HG03469 (cell line): ENCODE measurements around the gene FANCE.
"Not testable (repeated sequence)": the region's sequence is repeated elsewhere in the genome, so short reads cannot be mapped to it uniquely, and the experiment has no call there.

ENCODE experiments used
- ATAC-seq: cut with Tn5 transposase; IDR thresholded peaks from one replicate; pipeline ENCODE4 v1.9.1; 2021; ENCODE audit warnings: mild to moderate bottlenecking, moderate library complexity, moderate number of reproducible peaks; ENCODE audit not compliant: unreplicated experiment

The FANCE gene

GRCh38 chr6:35496036-35496840, 44.1 kb downstream of the FANCE start:
- no peak for ATAC-seq

- ATAC-seq = no peak
These were observed 44.9 kb downstream of the FANCE start, which contains the start of gene TEAD3 for GRCh38 chr6:35496841-35497570. Gene TEAD3, minus strand, starts transcription at chr6:35497079.

DNA sequence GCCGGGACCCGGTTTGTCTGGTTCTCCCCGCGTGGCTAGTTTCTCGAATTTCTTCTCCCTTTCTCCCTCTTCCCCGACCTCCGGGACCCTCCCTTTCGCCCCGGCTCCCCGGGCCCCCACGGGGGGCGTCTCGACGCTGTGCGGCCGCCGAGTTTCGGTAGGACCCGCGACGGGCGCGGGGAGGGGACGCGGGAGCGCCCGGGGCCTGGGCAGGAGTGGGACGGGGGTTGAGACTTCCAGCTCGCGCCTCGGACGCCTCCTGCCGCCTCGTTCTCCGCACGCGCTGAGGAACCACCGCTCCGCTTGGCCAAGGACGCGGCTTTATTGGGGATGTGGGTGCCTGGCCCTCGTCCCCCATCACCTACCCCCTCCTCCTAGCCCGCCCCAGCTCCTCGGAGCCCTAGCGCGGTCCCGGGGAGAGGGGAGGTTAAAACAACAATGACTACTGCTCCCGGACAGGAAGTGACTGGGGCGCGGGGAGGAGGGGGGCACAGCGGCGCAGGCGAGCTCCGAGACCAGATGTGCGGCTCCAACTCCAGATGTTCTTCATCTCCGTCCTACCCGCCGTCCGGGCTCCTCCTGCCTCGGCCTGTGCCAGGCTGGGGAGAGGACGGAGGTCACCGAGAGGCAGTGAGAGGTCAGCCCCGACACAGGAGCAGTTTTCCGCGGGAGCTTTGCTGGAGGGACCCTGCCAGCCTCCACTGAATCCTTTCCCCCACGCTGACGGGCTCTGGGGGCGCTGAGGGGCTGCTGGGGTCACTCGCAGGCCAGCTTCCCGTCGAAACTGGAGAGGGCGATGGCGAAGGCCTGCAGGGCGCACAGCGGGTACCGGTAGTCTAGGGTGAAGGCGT, 45.7 kb downstream of the FANCE start:
- ATAC-seq = no peak

- ATAC-seq = no peak
These were observed 46.4 kb downstream of the FANCE start for GRCh38 chr6:35498422-35499067.

GRCh38 chr6:35499372-35499771, 47.2 kb downstream of the FANCE start:
- no peak for ATAC-seq

DNA sequence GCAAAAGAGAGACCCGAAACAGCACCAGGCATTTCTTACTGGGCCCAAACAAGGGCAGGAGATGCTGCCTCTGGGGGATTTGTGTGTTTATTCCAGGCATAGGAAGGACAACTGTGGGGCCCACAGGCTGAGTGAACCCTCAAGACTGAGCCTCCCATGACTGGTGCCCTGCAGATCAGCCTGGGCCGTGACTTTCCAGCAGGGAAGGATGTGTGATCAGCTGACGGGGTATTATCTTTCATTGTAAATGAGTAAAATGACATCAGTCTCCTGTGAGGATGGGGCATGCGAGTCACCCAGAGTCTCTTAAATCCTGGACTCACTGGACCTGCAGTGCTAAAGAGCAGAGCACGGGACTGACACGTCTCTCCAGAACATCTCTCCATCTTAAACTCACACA, 48.6 kb downstream of the FANCE start:
- no peak for ATAC-seq

DNA sequence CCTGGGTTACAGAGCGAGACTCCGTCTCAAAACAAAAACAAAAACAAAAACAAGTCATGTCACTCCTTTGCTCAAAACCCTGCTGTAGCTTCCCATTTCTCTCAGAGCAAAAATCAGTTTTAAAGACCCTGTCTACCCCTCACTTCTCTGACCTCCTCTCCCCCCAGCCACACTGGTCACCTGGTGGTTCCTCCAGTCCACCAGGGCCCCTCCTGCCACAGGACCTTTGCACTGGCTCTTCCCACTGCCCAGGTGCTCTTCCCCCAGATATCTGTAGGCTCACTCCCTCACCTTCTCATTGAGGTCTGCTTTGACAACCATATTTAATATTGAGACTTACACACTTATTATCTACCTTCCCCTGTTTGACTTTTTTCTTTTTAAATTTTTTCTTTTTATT, 49.6 kb downstream of the FANCE start:
- no peak for ATAC-seq

DNA sequence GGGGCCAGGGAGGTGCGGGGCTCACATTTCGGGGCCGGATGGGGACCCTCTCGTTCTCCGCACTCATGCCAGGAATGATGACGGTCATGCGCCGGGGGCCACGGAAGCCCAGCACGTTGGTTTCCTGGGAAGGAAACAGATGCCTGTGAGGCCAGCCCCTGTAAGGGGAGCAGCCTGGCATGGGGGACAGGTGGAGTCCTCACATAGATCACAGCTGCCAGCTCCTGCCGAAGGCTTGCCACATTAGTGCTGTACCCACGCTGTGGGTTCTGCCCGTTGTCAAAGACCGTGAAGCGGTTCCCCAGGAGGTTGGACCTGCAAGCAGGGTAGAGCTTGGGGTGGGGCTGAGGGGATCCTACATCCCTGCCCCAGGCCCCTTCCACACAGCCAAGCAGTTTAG, 51.4 kb downstream of the FANCE start:
- no peak for ATAC-seq

DNA sequence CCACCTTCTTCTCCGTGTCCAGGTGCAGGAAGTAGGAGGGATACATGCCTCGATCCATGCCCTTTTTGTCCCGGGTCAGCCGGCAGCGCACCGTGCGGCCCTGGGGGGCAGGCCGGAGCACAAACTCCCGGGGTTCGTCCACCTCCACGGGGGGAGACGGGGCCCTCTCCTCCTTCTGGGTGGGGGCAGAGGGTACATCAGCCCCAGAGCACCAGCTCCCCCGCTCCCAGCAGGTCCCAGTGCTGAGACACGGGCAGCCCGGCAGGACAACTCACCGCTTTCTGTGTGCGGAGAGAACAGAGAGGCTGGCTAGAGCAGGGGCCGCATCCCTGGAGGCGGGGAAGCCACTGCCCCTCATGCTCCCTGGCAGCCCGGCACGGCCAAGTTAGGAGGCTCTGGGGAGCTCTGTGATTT, 53.9 kb downstream of the FANCE start:
- ATAC-seq = no peak

DNA sequence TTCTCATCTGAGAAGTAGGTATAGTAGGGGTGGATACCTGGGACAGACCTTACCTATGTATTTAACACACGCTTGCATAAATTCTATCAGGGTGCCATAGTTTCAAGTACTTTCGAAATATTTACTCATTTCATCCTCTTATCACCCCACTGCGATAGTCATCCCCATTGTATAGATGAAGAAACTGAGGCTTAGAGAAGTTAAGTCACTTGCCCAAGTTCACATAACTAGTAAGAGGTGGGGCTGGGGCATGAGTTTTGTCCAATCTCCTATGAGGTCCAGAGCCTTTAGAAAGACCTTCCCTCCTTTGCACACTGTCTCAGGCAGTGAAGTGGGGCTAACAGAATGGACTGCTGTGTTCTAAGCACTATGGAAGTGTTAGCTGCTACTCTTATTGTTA, 54.4 kb downstream of the FANCE start:
- ATAC-seq = no peak

DNA sequence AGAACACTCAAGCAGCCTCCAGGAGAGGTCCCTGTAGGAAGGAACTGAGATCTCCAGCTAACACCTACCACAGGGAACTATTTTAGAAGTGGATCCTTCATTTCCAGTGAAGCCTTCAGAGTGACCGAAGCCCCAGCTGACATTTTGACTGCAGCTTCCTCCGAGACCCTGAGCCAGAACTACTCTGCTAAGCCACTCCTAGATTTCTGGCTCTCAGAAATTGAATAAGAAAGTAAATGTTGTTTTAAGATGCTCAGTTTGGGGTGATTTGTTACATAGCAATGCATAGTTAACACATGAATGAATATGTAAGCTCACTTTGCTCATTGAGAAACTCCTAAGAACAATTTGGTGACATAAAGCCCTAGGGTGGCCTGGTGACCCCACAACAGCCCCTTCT, 55.1 kb downstream of the FANCE start:
- no peak for ATAC-seq

- no peak for ATAC-seq
These were observed 55.9 kb downstream of the FANCE start for GRCh38 chr6:35508027-35508426.

DNA sequence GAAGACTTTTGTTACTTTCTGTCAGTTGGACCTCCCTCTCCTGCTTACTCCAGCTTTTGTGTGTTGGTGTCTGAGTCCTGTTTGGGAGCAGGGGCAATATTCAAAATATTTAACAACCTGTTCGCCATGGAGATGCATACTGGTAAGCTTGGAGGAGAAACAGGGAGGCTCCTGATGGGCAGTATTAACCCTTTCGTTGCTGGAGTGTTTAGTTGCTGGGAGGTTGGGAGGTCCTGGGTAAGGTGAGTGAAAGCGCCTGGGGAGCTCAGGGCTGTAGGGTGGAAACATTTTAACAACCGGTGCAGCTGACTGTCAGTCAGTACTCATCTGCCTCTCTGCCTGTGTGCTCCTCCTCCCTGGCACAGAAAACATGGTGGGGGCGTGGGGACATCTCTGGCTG, 56.4 kb downstream of the FANCE start:
- ATAC-seq = no peak

DNA sequence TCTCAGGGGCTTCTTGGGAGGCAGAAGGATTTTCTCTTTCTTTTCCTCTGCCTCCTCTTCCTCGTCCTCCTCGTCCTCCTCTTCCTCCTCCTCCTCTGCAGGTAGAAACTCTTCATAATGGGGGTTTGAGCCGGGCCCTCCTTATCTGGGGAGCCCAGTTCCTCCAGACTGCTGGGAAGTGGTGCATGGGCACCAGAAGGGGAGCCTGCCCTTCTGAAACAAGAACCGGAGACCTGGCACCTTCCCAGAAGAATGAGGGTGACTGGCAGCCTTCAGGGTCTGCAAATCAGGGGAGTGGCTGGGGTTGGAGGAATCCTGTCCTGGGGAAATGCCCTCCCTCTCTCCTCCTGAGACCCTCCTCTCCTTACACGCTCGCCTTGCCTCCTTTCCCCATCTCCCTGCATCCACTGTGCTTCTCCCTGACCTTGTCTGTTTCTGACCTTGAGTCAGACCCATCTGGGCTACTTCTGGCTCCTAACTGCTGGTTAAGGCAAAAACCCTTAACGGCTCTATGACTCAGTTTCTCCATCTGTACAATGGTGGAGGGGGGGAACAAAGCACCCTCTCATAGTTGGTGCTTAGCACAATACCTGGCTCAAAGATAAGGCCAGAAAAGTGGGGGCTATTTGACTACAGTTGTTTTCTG, 58.9 kb downstream of the FANCE start:
- no peak for ATAC-seq

GRCh38 chr6:35511562-35511941, 59.4 kb downstream of the FANCE start:
- ATAC-seq = no peak

DNA sequence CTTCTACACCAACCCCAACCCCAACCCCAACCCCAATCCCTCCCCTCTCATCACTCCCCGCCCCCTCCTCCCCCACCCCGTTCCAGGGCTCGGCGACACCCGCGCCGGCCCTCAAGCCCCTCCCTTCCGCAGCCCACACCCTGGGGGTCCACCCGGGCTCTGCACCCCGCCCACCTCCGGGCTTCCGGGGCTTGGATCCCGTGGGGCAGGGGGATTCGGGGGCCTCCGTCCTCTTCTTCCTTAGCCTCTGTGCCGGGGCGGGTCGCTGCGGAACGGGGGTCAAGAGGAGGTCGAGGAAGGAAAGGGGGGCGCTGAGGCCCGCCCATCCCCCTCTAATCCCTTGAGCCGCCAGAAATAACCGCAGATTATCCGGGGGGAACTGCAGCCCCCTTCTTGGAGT, 59.9 kb downstream of the FANCE start:
- ATAC-seq = no peak

DNA sequence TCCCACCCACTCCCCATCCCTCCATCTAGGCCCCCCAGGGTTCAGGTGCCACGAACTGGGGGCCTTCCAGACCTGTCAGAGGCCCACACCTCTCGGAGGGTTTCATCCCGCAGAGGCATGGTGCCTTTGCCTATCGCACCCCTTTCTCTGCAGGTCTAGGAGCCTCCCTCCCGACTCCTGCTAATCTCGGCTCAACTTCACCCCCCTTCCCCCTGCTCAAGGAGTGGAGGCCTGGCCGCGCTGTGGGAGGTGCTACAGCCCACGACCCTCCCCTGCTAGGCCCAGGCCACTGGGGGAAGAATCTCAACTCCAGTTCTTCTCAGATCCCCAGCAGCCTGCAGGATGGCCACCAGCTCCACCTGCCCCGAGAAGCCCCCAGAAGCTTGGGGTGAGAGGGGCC, 60.6 kb downstream of the FANCE start, which contains the start of gene TULP1:
Gene TULP1 (minus strand): TSS at position 157 of the 400 bp plus-strand sequence. CDS start 38 bp downstream, at position 119.
- no peak for ATAC-seq

GRCh38 chr6:35514587-35514986, 62.4 kb downstream of the FANCE start:
- no peak for ATAC-seq

- not testable (repeated sequence) for ATAC-seq
These were observed 63.8 kb downstream of the FANCE start for GRCh38 chr6:35515939-35516338.
